SK-N-SH treated with all-trans-retinoic acid at 6 μM for 48 hours (cell line): ENCODE data around the gene NDUFS3.

Experiments used
- ZNF8 ChIP-seq: fragments of 450-650 bp; formaldehyde crosslinking; IDR thresholded peaks from 2 replicates; pipeline ENCODE4 v1.5.0; 2020; ENCODE audit warnings: mild to moderate bottlenecking, moderate library complexity
- TF ChIP-seq, protein P1 (sequence below): fragments of 250-450 bp; sonication (Bioruptor Pico); IDR thresholded peaks from 2 replicates; pipeline ENCODE4 v1.8.0; 2020; ENCODE audit warnings: mild to moderate bottlenecking, moderate library complexity, borderline replicate concordance

DNA sequence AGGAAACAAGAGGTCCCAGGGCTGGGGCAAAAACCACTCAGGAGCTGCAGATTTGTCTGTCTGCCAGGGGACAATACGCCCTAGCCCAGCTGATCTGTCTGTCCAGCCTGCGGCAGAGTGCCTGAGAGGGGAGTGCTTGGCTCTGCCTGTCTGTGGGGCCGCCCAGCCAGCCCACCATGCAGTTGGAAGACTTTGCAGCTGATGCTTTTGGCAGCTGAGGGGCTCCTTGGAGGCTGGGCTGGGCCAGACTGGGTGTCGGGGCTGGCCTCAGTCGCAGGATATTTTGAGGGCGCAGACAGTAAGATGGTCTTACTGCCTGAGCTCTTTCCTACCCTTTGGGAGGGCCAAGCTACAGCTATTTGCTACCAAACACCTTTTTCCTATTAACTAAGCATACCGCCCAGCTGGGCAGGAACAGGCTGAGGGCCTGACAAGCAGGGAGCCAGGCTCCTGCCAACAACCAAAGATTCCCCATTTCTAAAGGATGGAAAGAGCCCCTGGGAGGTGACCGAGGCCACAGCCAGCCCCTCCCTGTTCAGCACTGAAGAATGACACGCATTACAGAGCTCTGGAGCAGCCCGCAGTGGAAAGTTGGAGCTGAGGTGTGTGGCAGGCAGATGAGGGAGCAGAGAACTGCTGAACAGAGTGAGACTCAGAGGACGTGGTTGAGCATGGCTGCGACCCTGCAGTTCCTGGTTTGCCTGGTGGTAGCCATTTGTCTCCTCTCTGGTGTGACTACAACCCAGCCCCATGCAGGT is 7.4 kb downstream of the NDUFS3 start, which contains the start of gene FAM180B:
- no peak for TF ChIP-seq ZNF8 (CRISPR knock-in tag)
- TF ChIP-seq, protein P1, sequence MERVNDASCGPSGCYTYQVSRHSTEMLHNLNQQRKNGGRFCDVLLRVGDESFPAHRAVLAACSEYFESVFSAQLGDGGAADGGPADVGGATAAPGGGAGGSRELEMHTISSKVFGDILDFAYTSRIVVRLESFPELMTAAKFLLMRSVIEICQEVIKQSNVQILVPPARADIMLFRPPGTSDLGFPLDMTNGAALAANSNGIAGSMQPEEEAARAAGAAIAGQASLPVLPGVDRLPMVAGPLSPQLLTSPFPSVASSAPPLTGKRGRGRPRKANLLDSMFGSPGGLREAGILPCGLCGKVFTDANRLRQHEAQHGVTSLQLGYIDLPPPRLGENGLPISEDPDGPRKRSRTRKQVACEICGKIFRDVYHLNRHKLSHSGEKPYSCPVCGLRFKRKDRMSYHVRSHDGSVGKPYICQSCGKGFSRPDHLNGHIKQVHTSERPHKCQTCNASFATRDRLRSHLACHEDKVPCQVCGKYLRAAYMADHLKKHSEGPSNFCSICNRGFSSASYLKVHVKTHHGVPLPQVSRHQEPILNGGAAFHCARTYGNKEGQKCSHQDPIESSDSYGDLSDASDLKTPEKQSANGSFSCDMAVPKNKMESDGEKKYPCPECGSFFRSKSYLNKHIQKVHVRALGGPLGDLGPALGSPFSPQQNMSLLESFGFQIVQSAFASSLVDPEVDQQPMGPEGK: no peak
